HepG2 (cell line): ENCODE results near the gene C4B. TPM values are rescaled to one million over a fixed set of nuclear protein-coding genes. Genes with fewer than 3 reads are reported as not detected.

Source experiments
- ADNP ChIP-seq: sonication (generic); formaldehyde crosslinking; IDR thresholded peaks from 2 replicates; pipeline ENCODE4 v1.4.0; 2020; ENCODE audit warnings: missing genetic modification reagents
- CEBPZ ChIP-seq: IDR thresholded peaks from 2 replicates; pipeline ENCODE4 v1.6.1; 2012; ENCODE audit warnings: low read length, improper control_type of control experiment
- DDIT3 ChIP-seq: sonication (generic); formaldehyde crosslinking; IDR thresholded peaks from 2 replicates; pipeline ENCODE4 v1.4.0; 2020; ENCODE audit warnings: mild to moderate bottlenecking, missing genetic modification reagents
- FOXA1 ChIP-seq, 2 experiments: fragments of 450-650 bp in 1 of 2; sonication (generic) in 1 of 2; formaldehyde crosslinking in 1 of 2; IDR thresholded peaks; 2 replicates each; pipeline versions ENCODE4 v1.4.0 to v1.6.1; 2016 to 2020; ENCODE audit warnings: missing genetic modification reagents in 1 of 2
- FOXP1 ChIP-seq, 2 experiments: fragments of 450-650 bp in 1 of 2; IDR thresholded peaks; 2 replicates each; pipeline ENCODE4 v1.6.1; 2017 to 2018; ENCODE audit warnings: antibody characterized with exemption in 1 of 2
- HNF4G ChIP-seq, 2 experiments: sonication (generic) in 1 of 2; formaldehyde crosslinking in 1 of 2; IDR thresholded peaks; 2 replicates each; pipeline versions ENCODE4 v1.4.0 to v1.6.1; 2011 to 2020; ENCODE audit warnings: borderline replicate concordance in 2 of 2, low read depth in 2 of 2, mild to moderate bottlenecking in 2 of 2, low read length in 1 of 2, missing genetic modification reagents in 1 of 2, moderate library complexity in 1 of 2
- KDM5B ChIP-seq: sonication (generic); formaldehyde crosslinking; IDR thresholded peaks from 2 replicates; pipeline ENCODE4 v1.4.0; 2020; ENCODE audit warnings: missing genetic modification reagents, mild to moderate bottlenecking, borderline replicate concordance
- SMAD3 ChIP-seq: sonication (generic); formaldehyde crosslinking; IDR thresholded peaks from 2 replicates; pipeline ENCODE4 v1.4.0; 2020; ENCODE audit warnings: missing genetic modification reagents
- SP5 ChIP-seq: IDR thresholded peaks from 2 replicates; pipeline ENCODE4 v1.6.1; 2016; ENCODE audit warnings: low read depth, borderline replicate concordance
- STAT6 ChIP-seq: sonication (generic); formaldehyde crosslinking; IDR thresholded peaks from 2 replicates; pipeline ENCODE4 v1.4.0; 2020; ENCODE audit warnings: missing genetic modification reagents, mild to moderate bottlenecking, borderline replicate concordance
- TEAD2 ChIP-seq: sonication (generic); formaldehyde crosslinking; IDR thresholded peaks from 2 replicates; pipeline ENCODE4 v1.9.0; 2021; ENCODE audit warnings: missing genetic modification reagents
- TEF ChIP-seq: sonication (generic); formaldehyde crosslinking; IDR thresholded peaks from 2 replicates; pipeline ENCODE4 v1.5.0; 2020; ENCODE audit warnings: missing genetic modification reagents
- ZFP91 ChIP-seq: sonication (generic); formaldehyde crosslinking; IDR thresholded peaks from 2 replicates; pipeline ENCODE4 v1.9.0; 2022; ENCODE audit warnings: missing genetic modification reagents, mild to moderate bottlenecking, borderline replicate concordance
- ZNF10 ChIP-seq: sonication (generic); formaldehyde crosslinking; IDR thresholded peaks from 2 replicates; pipeline ENCODE4 v1.4.0; 2020; ENCODE audit warnings: mild to moderate bottlenecking, low read depth, missing genetic modification reagents, borderline replicate concordance
- ZNF256 ChIP-seq: sonication (generic); formaldehyde crosslinking; conservative IDR thresholded peaks from 2 replicates; pipeline ENCODE4 v1.4.0; 2020; ENCODE audit warnings: missing genetic modification reagents
- ZNF557 ChIP-seq: sonication (generic); formaldehyde crosslinking; IDR thresholded peaks from 2 replicates; pipeline ENCODE4 v1.4.0; 2020; ENCODE audit warnings: missing genetic modification reagents
- ZNF570 ChIP-seq: sonication (generic); formaldehyde crosslinking; IDR thresholded peaks from 2 replicates; pipeline ENCODE4 v1.4.0; 2020; ENCODE audit warnings: mild to moderate bottlenecking, missing genetic modification reagents, borderline replicate concordance
- ZNF572 ChIP-seq: sonication (generic); formaldehyde crosslinking; IDR thresholded peaks from 2 replicates; pipeline ENCODE4 v1.5.1; 2020; ENCODE audit warnings: mild to moderate bottlenecking, missing genetic modification reagents
- ZNF724P ChIP-seq: sonication (generic); formaldehyde crosslinking; IDR thresholded peaks from 2 replicates; pipeline ENCODE4 v1.8.0; 2022; ENCODE audit warnings: missing genetic modification reagents, borderline replicate concordance
- polyA plus RNA-seq, 8 experiments: library from polyadenylated mRNA; depleted of rRNA in 3 of 8; stranded (reverse) in 7 of 8; unstranded in 1 of 8; fragments of >200 nt; fragmentation: Illumina TruSeq in 4 of 8; extraction: Trizol in 4 of 8; gene quantifications; 2 replicates each; pipeline versions ENCODE4 v1.2.1 to v1.2.3, GENCODE V29; 2011 to 2016; ENCODE audit warnings: low read depth in 4 of 8, missing spikeins in 1 of 8, mixed read lengths in 1 of 8; ENCODE audit not compliant: insufficient read depth in 1 of 8
- total RNA-seq, 5 experiments: library from RNA; depleted of rRNA; stranded (reverse); fragments of >200 nt; fragmentation: Illumina TruSeq; extraction: Trizol; gene quantifications; 2 replicates each; pipeline ENCODE4 v1.2.3, GENCODE V29; 2016; ENCODE audit warnings: low read depth in 1 of 5

C4B gene
- total and polyA plus RNA-seq, 2 of the 13 experiments (the other 11 are each of a cell fraction or from before 2014, with no cell fraction given), result 167 to 538 TPM

- TF ChIP-seq STAT6 (CRISPR knock-in tag) (peak; percentile 61; the same call in 1 of the 2 replicates), DDIT3 (CRISPR knock-in tag) (no peak), SMAD3 (CRISPR knock-in tag) (peak; percentile 77; the same call in 1 of the 2 replicates), FOXP1 (IDR thresholded peaks at IDR 0.05) (no peak), FOXP1 (CRISPR knock-in tag; IDR thresholded peaks at IDR 0.05) (0 out of 2 replicates have a peak, but pooled peaks have one; percentile 33), ZNF724P (CRISPR knock-in tag) (no peak; the same call in none of the 2 replicates), HNF4G (IDR thresholded peaks at IDR 0.05; ENCODE audit: borderline replicate concordance, low read depth, low read length) (peak; percentile 48; the same call in 1 of the 2 replicates), HNF4G (CRISPR knock-in tag; IDR thresholded peaks at IDR 0.05; ENCODE audit: borderline replicate concordance, low read depth) (peak; percentile 37), TEAD2 (CRISPR knock-in tag) (no peak), FOXA1 (IDR thresholded peaks at IDR 0.05) (no peak), FOXA1 (CRISPR knock-in tag; IDR thresholded peaks at IDR 0.05) (peak; percentile 68), KDM5B (CRISPR knock-in tag) (peak; percentile 94), ZNF256 (CRISPR knock-in tag) (peak; percentile 55; the same call in 1 of the 2 replicates), ADNP (no peak), TEF (CRISPR knock-in tag) (peak; percentile 78; the same call in 1 of the 2 replicates), ZFP91 (CRISPR knock-in tag) (peak; percentile 95), ZNF10 (CRISPR knock-in tag) (no peak), ZNF570 (CRISPR knock-in tag) (no peak), ZNF557 (CRISPR knock-in tag) (0 out of 2 replicates have a peak, but pooled peaks have one; percentile 65), SP5 (CRISPR knock-in tag) (no peak), CEBPZ (no peak), ZNF572 (CRISPR knock-in tag) (peak; percentile 92)
Measured at GRCh38 chr6:31971993-31972708, 42.4 kb upstream of the C4B start, which contains the start of gene DXO (continued).
